NCI-H146 treated with DMSO at 0.1 percent for 48 hours (cell line): ENCODE measurements around the gene GABPA.
"Not testable (repeated sequence)": the region's sequence is repeated elsewhere in the genome, so short reads cannot be mapped to it uniquely, and the experiment has no call there.

Experiments used
- DNase-seq: peaks from one replicate; lab custom pipeline; 2025; ENCODE audit not compliant: unreplicated experiment; lab: John Stamatoyannopoulos, UW

Gene GABPA

GRCh38 chr21:25735646-25736597, 1.1 kb downstream of the GABPA start:
- DNase-seq: no peak

- DNase-seq: no peak
These were observed 2.6 kb downstream of the GABPA start for GRCh38 chr21:25737421-25737820.

- DNase-seq: no peak
These were observed 8.1 kb downstream of the GABPA start for GRCh38 chr21:25742900-25743299.

GRCh38 chr21:25744854-25745253, 10.1 kb downstream of the GABPA start:
- no peak for DNase-seq

GRCh38 chr21:25750085-25750484, 15.3 kb downstream of the GABPA start:
- no peak for DNase-seq

- no peak for DNase-seq
These were observed 17.6 kb downstream of the GABPA start for GRCh38 chr21:25752416-25752815.

GRCh38 chr21:25756190-25756932, 21.6 kb downstream of the GABPA start:
- no peak for DNase-seq

- DNase-seq: no peak
These were observed 22.8 kb downstream of the GABPA start for GRCh38 chr21:25757531-25757930.

- no peak for DNase-seq
These were observed 24.8 kb downstream of the GABPA start for GRCh38 chr21:25759573-25759972.

- no peak for DNase-seq
These were observed 25.3 kb downstream of the GABPA start for GRCh38 chr21:25760061-25760460.

GRCh38 chr21:25760677-25761076, 25.9 kb downstream of the GABPA start:
- no peak for DNase-seq

GRCh38 chr21:25764065-25764464, 29.3 kb downstream of the GABPA start:
- no peak for DNase-seq

GRCh38 chr21:25767921-25768320, 33.1 kb downstream of the GABPA start:
- no peak for DNase-seq

- no peak for DNase-seq
These were observed 37.9 kb downstream of the GABPA start for GRCh38 chr21:25772686-25773085.

GRCh38 chr21:25776440-25776839, 41.7 kb downstream of the GABPA start:
- no peak for DNase-seq

- DNase-seq: not testable (repeated sequence)
These were observed 43.5 kb downstream of the GABPA start for GRCh38 chr21:25778126-25778875.

GRCh38 chr21:25788677-25789076, 53.9 kb downstream of the GABPA start:
- peak; percentile 19 for DNase-seq

GRCh38 chr21:25790122-25790877, 55.5 kb downstream of the GABPA start:
- peak; percentile 16 for DNase-seq

GRCh38 chr21:25790878-25791204, 56.1 kb downstream of the GABPA start:
- DNase-seq: no peak

GRCh38 chr21:25791319-25791718, 56.5 kb downstream of the GABPA start:
- no peak for DNase-seq
